Esophagus muscularis mucosa (tissue), 4 donors: ENCODE data around the gene KAZN. TPM values are rescaled to one million over a fixed set of nuclear protein-coding genes. Genes with fewer than 3 reads are reported as not detected.

Source experiments
- DNase-seq: peaks from one replicate; pipeline ENCODE4 v3.0.0-alpha.2; 2017; ENCODE audit errors: extremely low spot score
- H3K27ac ChIP-seq, 4 donors: fragments of 200-600 bp; sonication (generic); replicated peaks in 1 of 4; 1 replicate in 3 of 4; 2 replicates in 1 of 4; pipeline ENCODE4 v1.5.1; 2016 to 2019; ENCODE audit warnings: mild to moderate bottlenecking in 1 of 4
- H3K27me3 ChIP-seq, 4 donors: fragments of 200-600 bp; sonication (generic); one replicate each; pipeline versions ENCODE4 v1.5.1 to v1.6.0; 2016 to 2019
- H3K36me3 ChIP-seq, 4 donors: fragments of 200-600 bp; sonication (generic); one replicate each; pipeline ENCODE4 v1.5.1; 2016 to 2019
- H3K4me1 ChIP-seq, 4 donors: fragments of 200-600 bp; sonication (generic); one replicate each; pipeline ENCODE4 v1.5.1; 2016 to 2019
- H3K4me3 ChIP-seq, 4 donors: fragments of 200-600 bp; sonication (generic); 1 replicate in 2 of 4; 2 replicates in 2 of 4; pipeline ENCODE4 v1.5.1; 2016 to 2019; ENCODE audit warnings: mild to moderate bottlenecking in 4 of 4, moderate library complexity in 1 of 4
- H3K9me3 ChIP-seq, 4 donors: fragments of 200-600 bp; sonication (generic); 1 replicate in 3 of 4; 2 replicates in 1 of 4; pipeline ENCODE4 v1.5.1; 2016 to 2019
- CTCF ChIP-seq, 3 experiments: fragments of 200-600 bp in 2 of 3; fragments of 450-650 bp in 1 of 3; sonication (generic) in 2 of 3; IDR thresholded peaks; one replicate each; pipeline ENCODE4 v1.5.1; 2017 to 2019; ENCODE audit warnings: antibody characterized with exemption in 3 of 3, mild to moderate bottlenecking in 2 of 3, moderate library complexity in 1 of 3
- EP300 ChIP-seq: sonication (generic); formaldehyde crosslinking; IDR thresholded peaks from one replicate; pipeline ENCODE4 v1.6.1; 2017; ENCODE audit warnings: antibody characterized with exemption
- POLR2A ChIP-seq: fragments of 450-650 bp; IDR thresholded peaks from one replicate; pipeline ENCODE4 v1.6.1; 2017; ENCODE audit warnings: antibody characterized with exemption, moderate library complexity, mild to moderate bottlenecking, low read depth
- POLR2AphosphoS5 ChIP-seq, 2 donors: sonication (generic); formaldehyde crosslinking; IDR thresholded peaks; one replicate each; pipeline ENCODE4 v1.6.1; 2017; ENCODE audit warnings: antibody characterized with exemption in 2 of 2
- WGBS: methylation state at CpG from one replicate; pipeline ENCODE4 v1.1.5; 2018; 5-methylcytosine and 5-hydroxymethylcytosine counted together
- intact Hi-C: fragments of 100-400 bp; cut with DNase I; formaldehyde crosslinking; loops from one replicate; pipeline ENCODE4 v1.15.1; 2023
- total RNA-seq, 4 donors: library from RNA; depleted of rRNA; stranded (reverse); fragments of >200 nt; gene quantifications; one replicate each; pipeline versions ENCODE4 v1.1.0 to v1.2.1, GENCODE V29; 2016

Gene KAZN
- total RNA-seq, 4 donors from 2014 or later = 9.9 to 14.1 (median 11.9) TPM

GRCh38 chr1:14852291-14852690 lies 253.8 kb downstream of the KAZN start:
- H3K4me3 ChIP-seq = no peak overlapping the region
- no peak overlapping the region for H3K27ac ChIP-seq
- TF ChIP-seq EP300 = no peak
- no peak for TF ChIP-seq POLR2A
- TF ChIP-seq CTCF (IDR thresholded peaks at IDR 0.05) = no peak
- TF ChIP-seq POLR2AphosphoS5 (IDR thresholded peaks at IDR 0.05) = no peak
- intact Hi-C loops = no loop called here
- WGBS = 70% methylated on average over 3 of the region's 9 CpGs
- H3K27me3 ChIP-seq = peaks cover 0 to 12% (median 0%) of the 10 kb centered on the region in 4 donors
- no peaks in the 10 kb centered on the region for H3K9me3 ChIP-seq
- H3K36me3 ChIP-seq = no peaks in the 10 kb centered on the region
- no peak for DNase-seq
- H3K4me1 ChIP-seq = no peaks in the 10 kb centered on the region

GRCh38 chr1:14853518-14853917 lies 255.0 kb downstream of the KAZN start:
- intact Hi-C loops = no loop called here
- 66% methylated on average over 5 of the region's 5 CpGs for WGBS
- Histone ChIP-seq H3K36me3 (no peaks in the 10 kb centered on the region), H3K9me3 (no peaks in the 10 kb centered on the region), H3K27ac (no peak overlapping the region), H3K4me1 (no peaks in the 10 kb centered on the region), H3K27me3 (peaks cover 0 to 12% (median 0%) of the 10 kb centered on the region in 4 donors), H3K4me3 (no peak overlapping the region)
- no peak for TF ChIP-seq EP300
- TF ChIP-seq POLR2A = no peak
- TF ChIP-seq POLR2AphosphoS5 (IDR thresholded peaks at IDR 0.05) = no peak
- DNase-seq = no peak

- Histone ChIP-seq H3K36me3 (no peaks in the 10 kb centered on the region), H3K4me3 (no peak overlapping the region), H3K4me1 (no peaks in the 10 kb centered on the region), H3K27ac (no peak overlapping the region), H3K27me3 (peaks cover 0 to 12% (median 0%) of the 10 kb centered on the region in 4 donors), H3K9me3 (no peaks in the 10 kb centered on the region)
- DNase-seq = no peak
- WGBS = 58% methylated on average over 3 of the region's 3 CpGs
- intact Hi-C loops = no loop called here
- TF ChIP-seq CTCF (IDR thresholded peaks at IDR 0.05) = no peak
- no peak for TF ChIP-seq EP300
- TF ChIP-seq POLR2A = no peak
- no peak for TF ChIP-seq POLR2AphosphoS5 (IDR thresholded peaks at IDR 0.05)
Observed at GRCh38 chr1:14855268-14855667, 256.8 kb downstream of the KAZN start.

GRCh38 chr1:14855801-14856200 lies 257.3 kb downstream of the KAZN start:
- Histone ChIP-seq H3K4me3 (no peak overlapping the region), H3K36me3 (no peaks in the 10 kb centered on the region), H3K27ac (no peak overlapping the region), H3K9me3 (no peaks in the 10 kb centered on the region), H3K27me3 (peaks cover 0 to 12% (median 0%) of the 10 kb centered on the region in 4 donors), H3K4me1 (no peaks in the 10 kb centered on the region)
- intact Hi-C loops = no loop called here
- 86% methylated on average over 6 of the region's 6 CpGs for WGBS
- DNase-seq = no peak
- TF ChIP-seq POLR2AphosphoS5 (IDR thresholded peaks at IDR 0.05) (no peak), EP300 (no peak), CTCF (IDR thresholded peaks at IDR 0.05) (no peak), POLR2A (no peak)

- Histone ChIP-seq H3K36me3 (no peaks in the 10 kb centered on the region), H3K9me3 (no peaks in the 10 kb centered on the region), H3K4me3 (no peak overlapping the region), H3K4me1 (no peaks in the 10 kb centered on the region), H3K27me3 (no peaks in the 10 kb centered on the region), H3K27ac (no peak overlapping the region)
- TF ChIP-seq POLR2AphosphoS5 (IDR thresholded peaks at IDR 0.05) (no peak), CTCF (IDR thresholded peaks at IDR 0.05) (no peak), EP300 (no peak), POLR2A (no peak)
- WGBS = 94% methylated on average over 10 of the region's 10 CpGs
- intact Hi-C loops = no loop called here
- no peak for DNase-seq
Observed at GRCh38 chr1:14857436-14858195, 259.1 kb downstream of the KAZN start.
